Measurements from ENCODE around the gene NPIPB2.

Gene NPIPB2

GRCh38 chr16:11896486-11897176 lies 45.2 kb downstream of the NPIPB2 start:
- no peak for DNase-seq

- DNase-seq, result no peak
Measured at GRCh38 chr16:11893571-11893970, 48.3 kb downstream of the NPIPB2 start.

- no peak for DNase-seq
Measured at GRCh38 chr16:11892761-11893160, 49.1 kb downstream of the NPIPB2 start.

- DNase-seq, result no peak
Measured at GRCh38 chr16:11890231-11890965, 51.4 kb downstream of the NPIPB2 start.

GRCh38 chr16:11886881-11887280 lies 55.0 kb downstream of the NPIPB2 start:
- no peak for DNase-seq

GRCh38 chr16:11884035-11884434 lies 57.8 kb downstream of the NPIPB2 start:
- DNase-seq, result no peak

GRCh38 chr16:11880007-11880406 lies 61.8 kb downstream of the NPIPB2 start:
- no peak for DNase-seq

- no peak for DNase-seq
Measured at GRCh38 chr16:11877374-11877773, 64.5 kb downstream of the NPIPB2 start.
